ENCODE data around the gene CARHSP1.
"Not testable (repeated sequence)": the region's sequence is repeated elsewhere in the genome, so short reads cannot be mapped to it uniquely, and the experiment has no call there.

The CARHSP1 gene

DNA sequence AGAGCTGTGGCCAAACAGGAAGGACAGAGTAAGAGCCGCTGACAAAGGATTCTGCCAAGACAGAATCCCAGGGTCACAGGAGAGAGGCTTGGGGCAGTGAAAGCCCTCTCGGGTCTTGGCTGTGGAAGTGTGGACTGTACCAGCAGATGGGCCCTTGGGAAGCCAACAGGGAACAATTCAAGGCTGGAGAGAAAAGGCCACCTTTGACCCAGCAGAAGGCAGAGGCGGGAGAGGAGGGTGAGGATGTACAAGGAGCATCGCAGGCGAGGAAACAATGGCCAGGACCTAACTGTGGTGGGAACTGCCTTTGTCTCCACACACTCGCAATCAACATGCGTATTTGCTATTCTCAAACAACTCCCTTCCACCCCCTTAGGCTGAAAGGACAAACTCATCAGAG lies 15.7 kb downstream of the CARHSP1 start:
- no peak for DNase-seq

DNA sequence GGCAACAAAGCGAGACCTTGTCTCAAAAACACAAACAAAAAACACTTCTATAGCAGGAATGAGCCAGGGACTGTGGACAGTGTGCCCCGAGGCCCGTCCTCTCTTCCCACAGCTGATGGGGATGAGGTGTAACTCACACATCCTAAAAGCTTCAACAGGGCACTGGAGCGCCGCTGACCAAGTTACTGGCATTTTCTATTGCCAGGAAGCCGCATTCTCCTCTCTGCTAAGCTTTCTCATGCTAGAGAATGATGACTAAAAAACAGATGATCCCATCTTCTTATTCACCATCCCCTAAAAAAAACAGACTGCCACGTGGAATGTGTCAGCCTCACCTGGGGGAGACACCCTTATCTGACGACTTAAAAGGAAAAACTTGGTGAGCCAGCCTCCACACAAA lies 16.3 kb downstream of the CARHSP1 start:
- no peak for DNase-seq

GRCh38 chr16:8851761-8852403 lies 16.9 kb downstream of the CARHSP1 start:
- DNase-seq: no peak

GRCh38 chr16:8850279-8850885 lies 18.4 kb downstream of the CARHSP1 start:
- peak; percentile 42 to 51 for DNase-seq

DNA sequence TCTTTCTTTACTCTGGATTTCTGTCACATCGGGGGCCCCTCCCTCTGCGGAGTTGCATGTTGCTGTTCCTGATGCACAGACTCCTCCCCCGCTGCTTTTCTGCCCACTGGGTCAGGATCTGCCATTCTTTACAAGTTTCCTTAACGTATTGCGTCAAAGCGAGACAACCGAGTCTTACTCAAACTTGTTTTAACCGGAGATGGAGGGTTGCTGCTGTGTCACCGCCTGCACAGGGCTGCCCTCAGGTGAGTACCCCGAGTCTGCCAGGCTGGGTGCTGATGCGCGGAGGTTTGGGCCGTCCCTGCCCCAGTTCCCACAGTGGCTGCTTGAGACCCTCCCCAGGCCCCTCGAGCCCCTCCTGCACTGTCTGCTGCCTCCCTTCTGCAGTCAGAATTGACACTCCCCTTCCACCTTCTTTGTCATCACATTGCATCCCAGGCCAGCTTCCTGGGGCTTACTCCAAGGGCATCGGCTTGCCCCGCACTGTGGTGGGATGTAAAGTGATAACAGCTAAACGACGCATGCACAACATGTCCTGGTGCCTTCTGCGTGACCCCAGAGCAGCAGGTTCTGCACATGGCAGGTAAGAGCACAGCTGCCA lies 19.3 kb downstream of the CARHSP1 start:
- no peak for DNase-seq

GRCh38 chr16:8848939-8849391 lies 19.8 kb downstream of the CARHSP1 start:
- DNase-seq: no peak

DNA sequence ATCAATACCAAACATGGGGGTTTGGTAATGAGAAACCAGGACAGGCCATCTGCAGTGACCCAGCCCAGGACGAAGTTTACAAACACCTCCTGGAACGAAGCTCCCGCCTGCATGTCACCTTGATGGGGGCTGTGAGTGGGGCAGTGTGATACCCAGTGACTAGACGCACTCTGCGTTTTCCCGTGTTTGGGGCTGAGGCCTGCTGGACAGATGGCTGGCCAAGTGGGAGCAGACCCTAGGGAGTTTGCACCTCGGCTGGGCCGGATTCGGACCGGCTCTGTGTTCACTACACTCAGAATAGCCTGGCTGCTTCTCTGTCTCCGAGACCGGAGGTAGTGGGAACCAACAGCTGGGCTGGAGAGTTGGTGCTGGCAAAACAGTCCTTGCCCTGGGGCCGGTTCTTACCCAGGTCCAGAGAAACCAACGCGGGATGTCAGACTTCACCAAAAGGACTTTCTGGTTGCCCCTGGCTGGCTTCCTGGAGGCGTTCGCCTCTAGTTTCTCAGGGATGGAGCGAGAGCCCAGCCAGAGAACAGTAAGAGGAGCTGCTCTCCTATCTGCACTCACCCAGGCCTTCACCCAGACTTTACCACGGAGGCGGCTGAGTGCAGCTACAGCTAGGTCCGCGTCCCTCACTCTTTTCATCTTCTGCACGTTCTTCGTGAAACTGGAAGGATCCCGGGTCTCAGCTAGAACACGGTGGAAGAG lies 20.4 kb downstream of the CARHSP1 start:
- DNase-seq: no peak

GRCh38 chr16:8847623-8848022 lies 21.2 kb downstream of the CARHSP1 start:
- DNase-seq: no peak

GRCh38 chr16:8847145-8847544 lies 21.7 kb downstream of the CARHSP1 start:
- no peak for DNase-seq

- no peak for DNase-seq
These were observed 22.3 kb downstream of the CARHSP1 start for GRCh38 chr16:8846401-8846932.

DNA sequence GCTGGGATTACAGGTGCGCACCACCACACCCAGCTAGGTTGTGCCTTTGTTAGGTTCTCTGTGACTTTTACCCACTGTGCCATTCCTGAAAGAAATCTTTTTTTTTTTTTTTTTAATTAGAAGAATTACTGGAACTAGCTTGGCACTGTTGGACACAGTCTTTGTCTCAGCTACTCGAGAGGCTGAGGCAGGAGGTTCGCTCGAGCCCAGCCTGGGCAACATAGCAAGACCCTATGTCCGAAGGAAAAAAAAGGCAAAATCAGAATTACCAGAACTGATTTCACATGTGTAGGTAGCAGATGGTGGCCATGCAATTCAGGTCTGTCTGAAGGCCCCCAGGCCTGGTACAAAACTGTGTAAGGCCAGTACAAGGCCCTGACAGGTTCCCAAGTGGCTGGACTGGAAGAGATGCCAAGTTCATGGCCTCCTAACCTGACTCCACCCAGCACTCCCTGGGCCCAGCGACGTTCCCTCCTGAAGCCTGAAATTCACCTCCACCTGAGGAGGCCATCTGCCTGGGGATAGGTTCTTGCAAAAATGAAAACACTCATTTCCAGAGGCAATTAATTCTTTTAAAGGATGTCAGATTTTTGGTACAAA lies 23.0 kb downstream of the CARHSP1 start:
- DNase-seq: no peak

GRCh38 chr16:8843296-8843695 lies 25.5 kb downstream of the CARHSP1 start:
- not testable (repeated sequence) for DNase-seq

- DNase-seq: not testable (repeated sequence)
These were observed 26.8 kb downstream of the CARHSP1 start for GRCh38 chr16:8842016-8842415.

DNA sequence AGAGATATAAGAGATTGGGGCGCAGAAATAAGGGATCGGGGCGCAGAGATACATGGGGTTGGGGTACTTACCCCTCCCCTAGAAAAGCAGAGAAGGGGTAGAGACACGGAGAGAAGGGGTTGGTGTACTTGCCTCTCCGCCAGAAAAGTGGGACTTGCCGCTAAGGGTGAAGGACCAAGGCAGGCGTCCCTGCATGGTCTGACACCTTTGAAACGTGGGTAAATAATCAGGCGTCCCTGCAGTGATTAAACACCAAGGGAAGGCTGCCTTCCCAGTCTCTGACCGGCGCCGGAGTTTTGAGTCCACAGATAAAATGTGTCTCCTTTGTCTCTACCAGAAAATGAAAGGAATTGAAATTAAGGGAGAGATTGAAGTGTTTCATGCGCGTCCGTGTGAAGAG lies 31.2 kb downstream of the CARHSP1 start:
- not testable (repeated sequence) for DNase-seq

DNA sequence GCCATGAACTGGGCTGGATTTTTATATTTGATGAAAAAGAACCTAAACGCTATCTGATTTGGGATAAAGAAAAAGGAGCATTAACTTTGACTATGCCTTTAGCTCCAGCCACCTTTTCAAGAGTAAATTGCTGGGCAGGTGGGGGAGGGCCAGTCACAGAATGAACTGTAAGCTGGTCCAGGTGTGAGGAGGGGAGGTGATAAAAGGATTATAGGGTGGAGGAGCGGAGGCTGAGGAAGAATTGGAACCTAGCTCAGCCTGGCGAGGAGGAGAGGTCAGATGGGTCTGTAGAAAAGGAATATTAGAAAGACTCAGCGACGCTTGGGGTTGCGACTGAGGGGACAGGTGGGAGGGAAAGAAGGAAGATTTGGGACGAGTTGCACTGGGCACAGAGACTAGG lies 32.0 kb downstream of the CARHSP1 start:
- not testable (repeated sequence) for DNase-seq

DNA sequence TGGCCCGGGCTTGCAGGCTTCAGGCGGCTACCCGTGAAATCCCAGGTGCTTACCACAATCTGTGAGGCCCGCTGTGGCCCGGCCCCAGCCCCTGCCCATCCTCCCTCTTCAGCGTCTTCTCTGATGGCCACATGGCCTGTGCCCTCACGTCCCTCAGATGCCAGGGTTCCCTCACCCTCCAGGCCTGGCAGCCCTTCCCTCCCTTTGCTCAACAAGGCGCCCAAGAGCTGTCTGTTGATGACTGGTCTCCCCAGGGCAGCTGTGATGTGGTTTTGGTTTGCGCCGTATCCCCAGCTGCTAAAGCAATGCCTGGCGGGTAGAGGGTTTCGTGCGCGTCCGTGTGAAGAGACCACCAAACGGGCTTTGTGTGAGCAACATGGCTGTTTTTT lies 36.1 kb downstream of the CARHSP1 start:
- no peak for DNase-seq

DNA sequence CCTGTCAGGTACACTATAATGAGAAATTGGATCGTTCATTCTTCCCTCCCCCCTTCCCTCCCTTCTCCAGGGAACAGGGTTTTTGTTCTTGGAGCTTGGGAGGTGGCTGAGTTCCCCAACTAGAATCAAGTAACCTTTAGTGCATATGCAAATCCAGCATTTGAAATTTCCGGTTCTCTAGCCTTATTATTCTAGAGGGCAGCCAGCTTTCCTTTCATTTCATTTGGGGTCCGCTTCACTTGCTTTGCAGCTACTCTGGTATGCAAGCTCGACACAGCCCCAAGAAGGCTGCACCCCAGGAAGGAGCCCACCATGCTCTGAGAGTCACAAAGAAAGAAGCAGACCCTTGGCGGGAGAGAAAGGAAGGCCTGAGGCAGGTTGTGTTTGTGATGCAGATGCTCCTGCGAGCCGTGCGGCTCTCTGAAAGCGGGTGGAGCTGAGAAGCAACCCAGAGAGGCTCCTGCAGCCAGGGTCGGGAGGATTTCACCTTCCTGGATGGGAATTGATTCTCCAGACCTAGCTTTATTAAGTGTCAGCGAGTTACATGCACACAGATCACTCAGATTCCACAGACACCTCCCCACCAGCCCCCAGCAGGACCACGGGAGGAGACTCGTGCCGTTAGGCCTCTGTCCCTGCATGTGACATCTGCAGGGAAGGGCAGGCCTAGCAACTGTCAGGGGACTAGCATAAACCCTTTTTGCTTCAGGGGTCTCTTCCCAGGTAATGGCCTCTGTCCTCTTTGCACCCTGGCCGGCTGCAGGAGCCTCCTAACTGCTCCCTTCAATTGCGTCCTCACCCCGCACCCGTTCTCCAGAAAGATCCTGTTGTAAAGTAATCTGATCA lies 36.7 kb downstream of the CARHSP1 start:
- DNase-seq: no peak

DNA sequence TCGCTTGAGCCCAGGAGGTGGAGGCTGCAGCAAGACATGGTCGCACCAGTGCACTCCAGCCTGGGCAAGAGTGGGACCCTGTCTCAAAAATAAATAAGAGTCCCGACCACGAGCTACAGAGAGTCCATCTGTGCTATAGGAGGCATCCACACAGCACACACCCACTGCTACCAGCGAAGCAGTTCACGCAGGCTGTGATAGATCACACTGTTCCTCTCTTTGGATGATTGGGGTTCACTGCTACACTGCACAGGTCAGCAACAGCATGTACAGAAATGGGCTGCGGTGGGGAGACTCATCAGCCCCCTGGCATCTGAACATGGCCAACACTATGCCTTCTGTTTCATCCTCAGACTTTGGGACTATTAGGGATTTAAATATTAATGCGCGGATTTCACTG lies 37.4 kb downstream of the CARHSP1 start:
- no peak for DNase-seq

DNA sequence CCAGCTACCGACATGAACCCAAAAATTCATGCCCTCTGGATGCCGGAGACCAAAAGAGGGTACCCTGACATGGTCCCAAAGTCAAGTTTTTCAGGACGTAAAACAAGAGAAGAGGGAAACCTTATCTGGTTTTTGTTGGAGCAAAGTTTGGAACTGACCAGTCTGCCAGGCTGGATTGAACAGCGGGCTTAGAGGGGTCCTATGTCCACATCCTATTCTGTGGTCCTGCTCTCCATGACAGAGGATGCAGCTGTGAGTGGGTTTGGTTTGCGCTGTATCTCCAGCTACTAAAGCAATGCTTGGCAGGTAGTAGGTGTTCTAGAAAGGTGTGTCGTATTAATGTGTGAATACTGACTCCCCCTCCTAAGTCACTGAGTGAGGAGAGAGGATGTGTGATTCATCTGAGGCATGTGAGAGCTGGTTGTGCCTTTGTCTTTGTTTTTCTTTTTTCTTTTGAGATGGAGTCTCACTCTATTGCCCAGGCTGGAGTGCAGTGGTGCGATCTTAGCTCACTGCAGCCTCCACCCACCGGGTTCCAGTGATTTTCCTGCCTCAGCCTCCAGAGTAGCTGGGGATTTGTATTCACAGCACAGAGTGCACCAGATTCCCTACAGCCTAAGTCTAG lies 40.2 kb downstream of the CARHSP1 start:
- DNase-seq: no peak

- no peak for DNase-seq
These were observed 42.4 kb downstream of the CARHSP1 start for GRCh38 chr16:8826278-8826879.

GRCh38 chr16:8822403-8822802 lies 46.4 kb downstream of the CARHSP1 start:
- DNase-seq: no peak

All from inflammatory macrophage treated with lipopolysaccharide for 1 hour (primary cell).